Transverse colon (tissue), 4 donors: ENCODE results near the gene VWA7. TPM values are rescaled to one million over a fixed set of nuclear protein-coding genes. Genes with fewer than 3 reads are reported as not detected.
A peak's percentile ranks its signal among the peaks of the same experiment; 100 is the strongest.

ENCODE experiments used
- DNase-seq: peaks from one replicate; pipeline ENCODE4 v3.0.0-alpha.2; 2019
- H3K27ac ChIP-seq, 4 donors: fragments of 200-600 bp; sonication (generic); 2 replicates each; pipeline ENCODE4 v1.5.1; 2016 to 2018; ENCODE audit warnings: inconsistent platforms in 4 of 4
- H3K27me3 ChIP-seq: fragments of 200-600 bp; sonication (generic); 2 replicates; pipeline ENCODE4 v1.5.1; 2017; ENCODE audit warnings: inconsistent platforms
- H3K36me3 ChIP-seq, 4 donors: fragments of 200-600 bp; sonication (generic); 2 replicates each; pipeline ENCODE4 v1.5.1; 2017 to 2019; ENCODE audit warnings: inconsistent platforms in 4 of 4
- H3K4me1 ChIP-seq, 4 donors: fragments of 200-600 bp; sonication (generic); 2 replicates each; pipeline ENCODE4 v1.5.1; 2017 to 2020; ENCODE audit warnings: inconsistent platforms in 4 of 4
- H3K4me3 ChIP-seq, 4 donors: fragments of 200-600 bp; sonication (generic); 1 replicate in 1 of 4; 2 replicates in 3 of 4; pipeline versions ENCODE4 v1.5.1 to v1.6.1; 2017 to 2019; ENCODE audit warnings: inconsistent platforms in 4 of 4
- H3K9me3 ChIP-seq, 2 donors: fragments of 200-600 bp; sonication (generic); 2 replicates each; pipeline ENCODE4 v1.5.1; 2017 to 2019; ENCODE audit warnings: inconsistent platforms in 2 of 2
- EP300 ChIP-seq: sonication (generic); formaldehyde crosslinking; IDR thresholded peaks from one replicate; pipeline ENCODE4 v1.6.1; 2017; ENCODE audit warnings: antibody characterized with exemption, low read depth
- POLR2A ChIP-seq: fragments of 450-650 bp; IDR thresholded peaks from one replicate; pipeline ENCODE4 v1.6.1; 2016; ENCODE audit warnings: antibody characterized with exemption, mild to moderate bottlenecking, moderate library complexity
- POLR2AphosphoS5 ChIP-seq, 3 donors: sonication (generic); formaldehyde crosslinking; IDR thresholded peaks; one replicate each; pipeline ENCODE4 v1.6.1; 2016; ENCODE audit warnings: antibody characterized with exemption in 3 of 3
- WGBS, 2 donors: methylation state at CpG; one replicate each; pipeline ENCODE4 v1.1.5; 2018; ENCODE audit warnings: low coverage in 1 of 2; 5-methylcytosine and 5-hydroxymethylcytosine counted together
- in situ Hi-C, 4 donors: fragments of 200-750 bp; cut with MboI; loops; one replicate each; pipeline versions ENCODE4 v1.15.0 to v1.15.1; 2017; ENCODE audit warnings: low sequenced_read_pairs in 3 of 4, low pct_ligation_motif_present in 1 of 4, low pct_unique_long_range_greater_than_20kb in 1 of 4
- intact Hi-C: fragments of 100-400 bp; cut with DNase I; formaldehyde crosslinking; loops from one replicate; pipeline ENCODE4 v1.15.1; 2023; ENCODE audit warnings: low total_unique reads
- total RNA-seq, 4 donors: library from RNA; depleted of rRNA; stranded (reverse); fragments of >200 nt; gene quantifications; one replicate each; pipeline ENCODE4 v1.1.0, GENCODE V29; 2016
- TF ChIP-seq, protein P1 (sequence below), 5 experiments: fragments of 200-600 bp in 3 of 5; fragments of 450-650 bp in 2 of 5; sonication (generic) in 3 of 5; IDR thresholded peaks; 1 replicate in 2 of 5; 2 replicates in 3 of 5; pipeline ENCODE4 v1.5.1; 2016 to 2017; ENCODE audit warnings: antibody characterized with exemption in 5 of 5, inconsistent platforms in 3 of 5, mild to moderate bottlenecking in 2 of 5, moderate library complexity in 1 of 5

The VWA7 gene
- total RNA-seq, 4 donors from 2014 or later: 7.6 to 22.1 (median 9.6) TPM

DNA sequence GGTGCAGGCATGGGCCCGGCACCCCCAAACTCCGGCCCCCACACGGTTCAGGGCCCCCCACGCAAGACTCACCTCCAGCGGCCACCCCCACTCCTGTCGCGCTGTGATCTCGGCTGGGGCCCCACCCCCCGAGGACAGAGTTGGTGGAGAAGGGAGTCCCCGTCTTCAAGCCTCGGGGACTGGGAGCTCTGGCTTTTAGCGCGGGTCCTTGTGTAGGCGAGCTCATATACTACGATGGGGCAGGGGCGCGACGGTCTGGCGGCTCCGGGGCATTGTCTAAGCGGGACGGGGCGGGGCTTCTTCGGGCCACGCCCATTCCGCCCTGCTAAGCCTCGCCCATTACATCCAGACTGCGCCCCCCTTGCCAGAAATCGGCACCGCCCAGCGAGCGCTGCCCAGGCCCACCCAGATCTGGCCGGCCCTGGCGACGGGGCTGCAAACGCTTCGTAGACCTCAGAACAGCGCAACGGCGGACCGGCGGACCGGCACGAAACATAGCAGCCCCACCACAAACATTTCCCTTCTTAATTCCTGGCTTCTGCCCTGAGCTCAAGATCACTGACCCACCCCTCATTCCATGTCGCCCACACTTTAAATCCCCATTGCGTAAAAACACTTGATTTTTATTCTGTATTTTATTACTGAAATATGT is 47.0 kb downstream of the VWA7 start:
- peaks cover 0 to 28% (median 13%) of the 10 kb centered on the region in 4 donors for H3K36me3 ChIP-seq
- intact Hi-C loops: loop anchor here (5.0 kb wide), 1 partner anchor 102 kb away; no protein-coding TSS in a partner anchor
- no peaks in the 10 kb centered on the region for H3K9me3 ChIP-seq
- peaks cover 23 to 72% (median 48%) of the 10 kb centered on the region in 4 donors for H3K4me1 ChIP-seq
- peak; percentile 90 for DNase-seq
- peak overlapping the region; percentile 58 to 79 (median 73) for H3K4me3 ChIP-seq
- in situ Hi-C loops: loop anchor here in 1 of 4 donors (10.0 kb wide), 1 partner anchor 95 kb away; the partner anchor contains the start of gene HSPA1B
- TF ChIP-seq POLR2AphosphoS5 (IDR thresholded peaks at IDR 0.05) (peak in 2 of 3 donors; percentile 63 to 76), POLR2A (peak; percentile 75)
- TF ChIP-seq, protein P1, sequence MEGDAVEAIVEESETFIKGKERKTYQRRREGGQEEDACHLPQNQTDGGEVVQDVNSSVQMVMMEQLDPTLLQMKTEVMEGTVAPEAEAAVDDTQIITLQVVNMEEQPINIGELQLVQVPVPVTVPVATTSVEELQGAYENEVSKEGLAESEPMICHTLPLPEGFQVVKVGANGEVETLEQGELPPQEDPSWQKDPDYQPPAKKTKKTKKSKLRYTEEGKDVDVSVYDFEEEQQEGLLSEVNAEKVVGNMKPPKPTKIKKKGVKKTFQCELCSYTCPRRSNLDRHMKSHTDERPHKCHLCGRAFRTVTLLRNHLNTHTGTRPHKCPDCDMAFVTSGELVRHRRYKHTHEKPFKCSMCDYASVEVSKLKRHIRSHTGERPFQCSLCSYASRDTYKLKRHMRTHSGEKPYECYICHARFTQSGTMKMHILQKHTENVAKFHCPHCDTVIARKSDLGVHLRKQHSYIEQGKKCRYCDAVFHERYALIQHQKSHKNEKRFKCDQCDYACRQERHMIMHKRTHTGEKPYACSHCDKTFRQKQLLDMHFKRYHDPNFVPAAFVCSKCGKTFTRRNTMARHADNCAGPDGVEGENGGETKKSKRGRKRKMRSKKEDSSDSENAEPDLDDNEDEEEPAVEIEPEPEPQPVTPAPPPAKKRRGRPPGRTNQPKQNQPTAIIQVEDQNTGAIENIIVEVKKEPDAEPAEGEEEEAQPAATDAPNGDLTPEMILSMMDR (IDR thresholded peaks at IDR 0.05): no peak
- no peaks in the 10 kb centered on the region for H3K27me3 ChIP-seq
- peak overlapping the region; percentile 94 to 99 (median 96) for H3K27ac ChIP-seq
- WGBS, 2 donors: 3 to 38% methylated on average over 2 to 41 of the region's 46 CpGs

DNA sequence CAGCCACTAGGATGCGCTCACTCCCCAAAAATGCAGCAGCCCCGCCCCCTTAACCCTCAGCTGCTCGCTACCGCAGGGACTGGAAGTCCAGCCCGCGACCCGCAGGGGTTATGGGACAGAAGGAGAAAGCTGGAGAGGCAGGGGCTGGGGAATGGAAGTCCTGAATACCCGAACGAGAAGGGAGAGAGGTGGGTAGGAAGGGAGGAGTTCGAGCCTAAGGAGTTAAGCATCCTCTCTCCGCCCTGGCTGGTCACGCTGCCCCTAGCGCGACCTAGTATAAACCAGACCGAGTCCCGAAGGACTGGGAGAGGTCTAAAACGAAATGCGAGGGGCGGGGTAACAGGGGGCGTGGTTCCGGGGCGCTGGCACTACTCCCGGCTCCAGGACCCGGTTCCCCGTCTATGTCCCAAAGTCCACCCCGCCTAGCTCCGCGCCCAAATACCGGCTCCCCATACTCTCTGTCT is 47.6 kb downstream of the VWA7 start:
- Histone ChIP-seq H3K36me3 (peaks cover 0 to 28% (median 13%) of the 10 kb centered on the region in 4 donors), H3K4me1 (peaks cover 23 to 69% (median 45%) of the 10 kb centered on the region in 4 donors), H3K4me3 (peak overlapping the region; percentile 58 to 79 (median 73)), H3K27me3 (no peaks in the 10 kb centered on the region), H3K27ac (peak overlapping the region; percentile 94 to 99 (median 96)), H3K9me3 (no peaks in the 10 kb centered on the region)
- intact Hi-C loops (loop anchor here (5.0 kb wide), 1 partner anchor 103 kb away; no protein-coding TSS in a partner anchor), in situ Hi-C loops (no loop called here)
- WGBS, 2 donors: 2% methylated on average over 22 of the region's 29 CpGs; no CpG with 5 or more reads in 1 of the 2 donors
- no peak for TF ChIP-seq EP300
- TF ChIP-seq POLR2AphosphoS5 (IDR thresholded peaks at IDR 0.05): peak; percentile 86 to 94 (median 89)
- TF ChIP-seq POLR2A: peak; percentile 79
- TF ChIP-seq, protein P1 (IDR thresholded peaks at IDR 0.05): peak in 2 of 5 experiments; percentile 46 to 74
- DNase-seq: peak; percentile 97

DNA sequence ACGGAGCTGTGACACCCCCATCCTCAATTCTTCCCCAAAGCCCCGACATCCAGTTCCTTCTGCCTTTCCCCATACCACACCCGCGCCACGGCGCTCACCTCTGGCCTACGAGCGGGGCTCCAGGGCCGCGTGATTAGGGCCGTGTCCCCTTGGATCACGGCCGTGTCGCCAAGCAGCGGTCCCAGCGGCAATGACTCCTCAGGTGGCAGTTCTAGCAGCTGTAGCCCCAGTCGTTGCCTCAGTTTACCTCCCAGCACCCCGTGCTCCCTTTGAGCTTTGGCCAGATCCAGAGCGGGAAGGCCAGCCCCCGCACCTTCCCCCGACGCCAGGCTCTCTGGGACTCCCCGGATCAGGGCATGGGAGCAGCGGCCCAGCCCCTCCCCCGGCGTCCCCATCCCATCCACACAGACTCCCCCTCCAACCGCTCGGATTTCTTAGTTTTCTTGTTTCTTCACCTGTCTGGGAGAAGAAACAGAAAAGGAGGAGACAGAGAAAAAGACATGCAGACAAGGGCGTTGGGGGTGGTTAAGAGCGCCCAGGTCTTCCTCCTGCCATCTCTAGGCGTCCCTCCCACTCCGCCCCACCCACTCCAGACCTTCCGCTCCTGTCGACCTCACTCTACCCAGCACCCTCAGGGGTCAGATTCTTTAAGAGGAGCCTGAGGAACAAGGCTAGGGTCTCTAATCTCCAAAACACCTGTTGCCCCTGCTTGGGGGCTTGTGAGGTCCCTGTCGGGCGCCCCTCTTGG is 48.2 kb downstream of the VWA7 start, which contains the start of gene DDAH2:
TSS of gene DDAH2 (minus strand) at position 533 of the 748 bp plus-strand sequence. CDS start at position 395, 138 bp downstream.
- Histone ChIP-seq H3K27me3 (no peaks in the 10 kb centered on the region), H3K4me1 (peaks cover 17 to 63% (median 39%) of the 10 kb centered on the region in 4 donors), H3K4me3 (peak within 1 kb of the TSS; percentile 58 to 79 (median 73)), H3K27ac (peak within 1 kb of the TSS; percentile 94 to 99 (median 96)), H3K9me3 (no peaks in the 10 kb centered on the region), H3K36me3 (peaks cover 0 to 27% (median 13%) of the 10 kb centered on the region in 4 donors)
- TF ChIP-seq POLR2A: no peak
- TF ChIP-seq, protein P1 (IDR thresholded peaks at IDR 0.05): peak in 3 of 5 experiments; percentile 42 to 78 (median 51)
- in situ Hi-C loops: no loop called here
- DNase-seq: peak; percentile 33
- intact Hi-C loops: loop anchor here (5.0 kb wide), 1 partner anchor 103 kb away; no protein-coding TSS in a partner anchor
- whole genome bisulfite sequencing, 2 donors: 0 to 25% methylated on average over 2 to 36 of the region's 36 CpGs
